LoVo (cell line): ENCODE measurements around the gene PTPN14.
"Not testable (repeated sequence)": the region's sequence is repeated elsewhere in the genome, so short reads cannot be mapped to it uniquely, and the experiment has no call there.

Experiments
- DNase-seq: peaks from one replicate; pipeline ENCODE4 v3.0.0-alpha.2; 2016; ENCODE audit warnings: low spot score

The PTPN14 gene

DNA sequence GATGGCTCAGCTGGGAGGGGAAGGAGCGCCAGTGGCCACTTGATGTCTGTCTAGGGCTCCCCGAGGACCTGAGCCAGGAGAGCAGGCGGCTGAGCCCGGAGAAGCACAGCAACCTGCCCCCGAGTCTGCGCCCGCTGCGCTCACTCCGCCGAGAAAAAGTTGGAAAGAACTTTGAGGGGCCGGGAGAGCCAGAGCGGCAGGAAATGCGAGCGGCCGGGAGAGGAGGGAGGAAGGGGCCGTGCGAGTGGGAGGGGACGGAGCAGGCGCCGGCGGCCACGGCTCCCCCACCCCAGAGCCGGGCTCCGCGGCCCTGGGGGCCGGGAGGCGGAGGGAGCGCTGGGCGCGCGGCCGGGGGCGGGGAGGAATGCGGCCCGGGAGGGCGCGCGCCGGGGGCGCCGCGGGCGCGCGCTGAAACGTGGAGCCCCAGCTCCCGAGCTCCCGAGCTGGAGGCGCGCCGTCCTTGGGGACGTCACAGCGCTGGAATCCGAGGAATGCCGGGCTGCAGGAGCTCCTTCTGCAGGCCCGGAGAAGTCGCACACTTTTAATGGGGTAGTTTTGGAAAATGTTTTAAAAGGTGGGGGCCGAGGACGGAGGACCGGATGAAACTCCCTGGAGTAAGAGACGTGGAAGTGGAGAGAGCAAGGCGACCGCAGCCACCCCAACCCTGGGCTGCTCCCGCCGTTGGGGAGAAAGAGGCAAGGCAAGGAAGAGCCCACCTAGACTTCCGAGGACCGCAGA lies at the start of gene PTPN14:
PTPN14 (minus strand) TSS at position 167 of the 738 bp plus-strand sequence. CDS start 86,799 bp downstream, outside the sequence.
- peak; percentile 91 for DNase-seq

- no peak for DNase-seq
These were observed 41.8 kb upstream of the PTPN14 start for GRCh38 chr1:214593158-214593557.

GRCh38 chr1:214591918-214592317 lies 40.5 kb upstream of the PTPN14 start:
- not testable (repeated sequence) for DNase-seq

- DNase-seq, result no peak
These were observed 39.3 kb upstream of the PTPN14 start for GRCh38 chr1:214590696-214591095.

DNA sequence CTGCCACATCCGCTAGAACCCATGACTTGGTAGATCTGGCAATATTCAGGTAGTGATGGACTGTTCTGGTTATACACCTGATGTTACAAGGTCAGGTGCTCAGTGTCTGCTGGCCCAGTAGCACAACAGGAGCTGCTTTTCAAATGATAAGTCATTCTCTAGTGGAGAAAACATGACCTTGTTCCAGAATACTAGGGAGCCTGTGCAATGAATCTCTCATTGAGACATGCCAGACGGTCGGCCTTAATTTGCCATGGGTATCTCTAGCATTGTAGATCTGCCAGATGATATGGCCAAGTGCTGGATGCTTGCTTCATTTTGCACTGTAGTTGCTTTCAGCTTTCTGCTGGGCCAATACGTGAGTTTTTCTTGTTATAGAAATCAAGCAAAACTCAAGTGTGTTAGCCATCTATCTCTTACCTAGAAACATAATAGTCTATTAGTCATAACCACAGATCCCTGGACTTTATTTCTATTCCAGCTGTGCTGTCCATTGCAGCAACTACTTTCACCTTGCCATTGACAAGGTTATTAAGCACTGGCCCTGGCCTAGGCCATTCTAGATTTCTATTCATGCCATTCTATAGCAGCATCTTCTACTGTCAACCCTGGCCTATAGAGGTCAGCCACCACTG lies 37.7 kb upstream of the PTPN14 start:
- no peak for DNase-seq

- DNase-seq, result no peak
These were observed 35.8 kb upstream of the PTPN14 start for GRCh38 chr1:214587165-214587564.

DNA sequence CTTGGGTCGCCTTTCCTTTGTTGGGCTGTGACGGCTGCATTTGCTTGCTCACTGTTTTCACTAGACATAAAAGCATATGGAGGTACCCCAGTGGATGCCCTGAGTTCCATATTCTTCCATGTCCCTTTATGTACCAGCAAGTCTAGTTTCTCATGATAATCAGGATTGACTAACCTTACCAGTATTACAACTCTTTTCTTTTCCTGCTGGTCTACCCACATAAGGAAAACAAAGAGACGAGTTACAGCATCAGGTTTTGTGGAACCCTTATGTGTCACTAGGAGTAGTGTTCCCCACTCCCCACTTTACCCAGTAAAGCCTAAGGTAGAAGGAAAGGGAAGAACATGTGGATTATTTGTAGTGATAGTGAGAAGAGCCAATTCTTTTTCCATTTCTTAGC lies 35.2 kb upstream of the PTPN14 start:
- DNase-seq, result no peak

DNA sequence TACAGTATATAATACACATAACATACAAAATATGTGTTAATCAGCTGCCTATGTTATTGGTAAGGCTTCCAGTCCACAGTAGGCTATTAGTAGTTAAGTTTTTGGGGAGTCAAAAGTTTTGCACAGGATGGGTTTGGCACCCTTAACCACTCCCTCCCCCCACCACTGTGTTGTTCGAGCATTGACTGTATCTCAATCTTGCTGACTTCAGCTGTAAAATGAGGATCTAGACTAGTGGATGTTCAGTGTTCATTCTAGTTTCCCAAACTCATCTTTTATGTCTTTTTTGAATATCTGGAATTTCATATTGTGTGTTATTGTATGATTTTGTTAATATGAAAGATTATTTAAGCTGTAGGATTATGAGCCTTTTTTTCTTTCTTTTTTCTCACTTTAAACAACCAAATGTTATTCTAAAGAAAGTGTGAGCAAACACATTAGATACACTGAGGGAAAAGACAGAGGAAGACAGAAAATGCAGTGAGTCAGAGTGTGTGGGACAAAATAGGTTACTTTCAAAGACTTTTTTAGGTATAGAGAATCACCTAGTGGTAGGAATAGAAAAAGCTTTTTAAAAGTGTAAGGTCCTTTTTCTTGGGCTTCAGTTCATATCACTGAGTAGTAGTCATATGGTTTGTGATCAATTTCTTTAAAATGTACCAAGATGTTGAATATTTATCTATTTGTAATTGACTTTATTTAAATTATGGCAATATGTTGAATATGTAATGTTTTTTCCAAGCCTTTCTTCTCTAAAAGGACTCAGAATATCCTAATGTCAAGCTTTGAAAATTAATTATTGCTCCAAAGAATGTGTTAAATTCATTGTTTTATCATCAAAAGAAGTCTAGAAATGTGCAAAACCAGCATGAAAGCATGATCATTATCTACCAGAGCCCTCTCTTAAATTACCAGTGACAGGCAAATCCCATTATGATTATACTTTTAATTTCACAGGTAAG lies 33.7 kb upstream of the PTPN14 start:
- peak; percentile 64 for DNase-seq

DNA sequence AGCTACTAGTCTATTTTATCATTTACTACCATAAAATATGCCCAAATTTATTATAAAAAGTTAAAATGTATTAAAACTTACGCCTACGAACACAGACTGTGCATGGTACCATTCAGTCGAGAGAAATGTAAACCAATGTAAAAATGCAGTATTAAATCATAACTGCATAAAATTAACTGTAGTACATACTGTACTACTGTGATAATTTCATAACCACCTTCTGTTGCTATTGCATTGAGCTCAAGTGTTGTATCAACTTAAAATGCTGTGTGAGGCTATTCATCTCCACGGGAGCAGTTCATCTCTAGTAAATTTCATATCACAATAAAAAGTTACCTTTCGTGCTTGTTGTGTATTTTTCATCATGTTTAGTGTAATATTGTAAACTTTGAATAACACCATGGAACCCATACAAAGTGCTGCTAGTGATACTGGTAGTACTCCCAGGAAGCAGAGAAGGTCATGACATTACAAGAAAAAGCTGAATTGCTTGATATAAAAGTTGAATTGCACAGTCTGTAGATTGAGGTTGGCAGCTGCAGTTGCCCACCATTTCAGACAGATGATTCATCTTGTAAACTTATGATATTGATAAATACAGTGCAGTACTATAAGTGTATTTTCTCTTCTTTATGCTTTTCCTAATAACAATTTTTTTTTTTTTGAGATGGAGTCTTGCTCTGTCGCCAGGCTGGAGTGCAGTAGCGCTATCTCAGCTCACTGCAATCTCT lies 32.6 kb upstream of the PTPN14 start:
- no peak for DNase-seq

DNA sequence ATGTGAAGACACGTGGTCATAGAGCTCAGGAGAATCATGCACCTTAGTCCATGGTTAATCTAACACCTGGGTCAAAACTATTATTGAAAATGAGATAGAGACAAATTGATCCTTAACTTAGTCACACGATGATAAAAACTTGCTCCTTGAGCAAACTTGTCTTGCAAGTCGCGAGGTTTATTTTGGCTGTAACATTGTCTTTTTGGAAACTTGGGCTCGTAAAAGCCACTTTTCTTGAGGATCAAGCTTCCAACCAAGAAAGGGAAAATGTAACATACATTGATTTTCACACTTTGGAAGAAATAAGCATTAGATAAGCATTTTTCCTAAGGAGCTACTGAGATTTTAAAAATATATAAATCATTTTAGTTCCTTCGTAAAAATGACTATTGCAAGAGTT lies 31.7 kb upstream of the PTPN14 start:
- no peak for DNase-seq

DNA sequence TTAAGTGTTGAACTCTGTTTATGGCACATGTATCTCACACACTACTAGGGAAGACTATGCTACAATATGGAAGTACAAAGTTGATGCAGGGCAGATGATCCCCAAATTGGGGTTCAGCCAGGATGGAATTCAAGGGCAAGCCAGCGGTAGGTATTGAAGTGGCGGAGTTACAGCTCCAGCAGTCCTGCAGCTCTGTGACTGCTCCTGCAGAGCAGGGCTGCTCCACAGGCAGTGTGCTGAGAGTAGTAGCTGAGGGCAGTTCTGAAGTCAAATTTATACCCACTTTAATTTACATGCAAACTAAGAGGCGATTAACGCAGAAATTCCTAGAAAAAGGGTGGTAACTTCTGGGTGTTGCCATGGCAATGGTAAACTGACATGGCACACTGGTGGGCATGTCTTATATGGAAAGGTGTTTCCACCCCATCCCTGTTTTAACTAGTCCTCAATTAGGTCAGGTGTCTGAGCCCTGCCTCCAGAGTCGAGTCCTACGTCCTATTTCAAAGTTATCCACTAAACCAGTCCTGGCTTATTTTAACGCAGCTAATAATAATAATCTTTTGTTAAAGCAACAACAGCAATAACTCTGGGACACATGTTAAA lies 31.0 kb upstream of the PTPN14 start:
- DNase-seq, result no peak

DNA sequence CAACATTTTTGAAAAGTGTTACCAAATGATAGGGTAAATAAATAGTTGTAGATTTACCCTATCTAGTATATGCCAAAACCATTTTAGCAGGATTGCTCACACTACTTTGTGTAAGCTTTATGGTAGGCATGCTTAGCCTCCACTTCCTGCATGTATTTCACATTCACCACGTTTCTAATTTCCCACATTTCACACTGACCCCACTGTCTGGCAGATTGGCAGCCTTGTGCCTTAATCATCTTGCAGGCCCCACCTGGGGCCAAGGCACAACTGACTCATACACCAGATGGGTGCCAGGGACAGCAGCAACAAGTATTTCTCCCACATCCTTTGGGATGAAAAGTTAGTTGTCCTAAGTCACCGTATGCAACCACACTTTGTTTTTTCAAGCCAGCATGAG lies 30.4 kb upstream of the PTPN14 start:
- peak; percentile 21 for DNase-seq

DNA sequence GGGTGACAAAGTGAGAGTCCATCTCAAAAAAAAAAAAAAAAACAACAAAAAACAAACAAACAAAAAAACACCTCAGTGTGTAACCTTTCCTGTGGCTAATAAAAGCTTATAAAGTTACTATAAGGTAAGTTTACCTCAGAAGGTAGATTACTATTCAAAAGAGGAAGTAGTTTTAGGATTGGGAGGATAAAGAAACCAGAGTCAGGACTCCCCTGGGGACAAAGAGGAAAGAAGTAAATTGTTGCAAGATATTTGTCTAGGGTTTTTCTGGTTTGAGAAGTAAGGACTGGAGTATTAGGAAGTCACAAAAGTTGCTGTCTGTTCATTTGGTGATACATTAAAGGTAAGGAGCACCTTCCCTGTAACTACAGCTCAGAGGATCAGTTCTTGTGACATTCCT lies 27.8 kb upstream of the PTPN14 start:
- no peak for DNase-seq

- DNase-seq, result not testable (repeated sequence)
These were observed 24.7 kb upstream of the PTPN14 start for GRCh38 chr1:214576120-214576519.

- no peak for DNase-seq
These were observed 23.4 kb upstream of the PTPN14 start for GRCh38 chr1:214574598-214575411.

- DNase-seq, result no peak
These were observed 22.2 kb upstream of the PTPN14 start for GRCh38 chr1:214573386-214574318.

- no peak for DNase-seq
These were observed 19.9 kb upstream of the PTPN14 start for GRCh38 chr1:214571281-214571680.

DNA sequence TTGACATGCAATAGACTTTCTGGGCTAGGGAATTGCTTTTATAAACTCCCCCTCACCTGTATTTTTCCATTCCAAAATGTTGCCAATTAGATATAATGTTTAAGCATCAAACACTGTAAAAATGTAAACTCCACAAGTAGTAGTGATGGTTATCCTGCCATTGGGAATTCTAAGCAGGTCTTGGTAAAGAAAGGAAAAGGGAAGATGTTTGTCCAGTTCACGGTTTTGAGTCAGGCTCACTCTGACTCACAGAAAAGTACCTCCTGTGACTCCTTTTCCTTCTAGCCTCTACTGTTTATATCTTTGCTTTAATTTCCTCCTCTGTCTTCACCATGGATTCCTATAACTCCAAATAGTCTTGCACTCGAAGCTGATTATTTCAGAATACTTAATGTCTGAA lies 19.0 kb upstream of the PTPN14 start:
- DNase-seq, result no peak

- no peak for DNase-seq
These were observed 18.1 kb upstream of the PTPN14 start for GRCh38 chr1:214569357-214570004.
